Astrocyte (in vitro differentiated cells and primary cell): ENCODE measurements around the gene KCNB1.

Experiments used
- CTCF ChIP-seq: IDR thresholded peaks from 2 replicates; pipeline ENCODE4 v1.5.1; 2011; ENCODE audit warnings: low read depth, mild to moderate bottlenecking, inconsistent platforms, low read length, moderate library complexity; ENCODE audit not compliant: insufficient read depth
- EZH2 ChIP-seq: IDR thresholded peaks from 2 replicates; pipeline ENCODE4 v1.6.1; 2012; ENCODE audit warnings: mild to moderate bottlenecking, low read length, inconsistent platforms; ENCODE audit not compliant: insufficient read depth

- TF ChIP-seq CTCF: no peak
- TF ChIP-seq EZH2: no peak
These were observed 92.6 kb downstream of the KCNB1 start for GRCh38 chr20:49389854-49390253.
